HepG2 (cell line): ENCODE measurements around the gene DSTYK. TPM values are rescaled to one million over a fixed set of nuclear protein-coding genes. Genes with fewer than 3 reads are reported as not detected.
A peak's percentile ranks its signal among the peaks of the same experiment; 100 is the strongest.

Experiments
- GRHL1 ChIP-seq: sonication (generic); formaldehyde crosslinking; conservative IDR thresholded peaks from 2 replicates; pipeline ENCODE4 v1.8.0; 2022; ENCODE audit warnings: missing genetic modification reagents
- KAT8 ChIP-seq: IDR thresholded peaks from 2 replicates; pipeline ENCODE4 v1.6.1; 2016; ENCODE audit warnings: missing genetic modification reagents, missing compliant biosample characterization
- PAXIP1 ChIP-seq: sonication (generic); formaldehyde crosslinking; conservative IDR thresholded peaks from 2 replicates; pipeline ENCODE4 v1.4.0; 2020; ENCODE audit warnings: mild to moderate bottlenecking, missing genetic modification reagents, moderate library complexity
- PHF5A ChIP-seq: IDR thresholded peaks from one replicate; pipeline ENCODE4 v1.6.1; 2018; ENCODE audit warnings: low read depth, missing genetic modification reagents; ENCODE audit not compliant: unreplicated experiment
- ZFP41 ChIP-seq: sonication (generic); formaldehyde crosslinking; IDR thresholded peaks from 2 replicates; pipeline ENCODE4 v1.4.0; 2020; ENCODE audit warnings: mild to moderate bottlenecking, missing genetic modification reagents, borderline replicate concordance
- ZNF501 ChIP-seq: sonication (generic); formaldehyde crosslinking; IDR thresholded peaks from 2 replicates; pipeline ENCODE4 v1.5.1; 2020; ENCODE audit warnings: mild to moderate bottlenecking, moderate library complexity, missing genetic modification reagents
- ZNF781 ChIP-seq: sonication (generic); formaldehyde crosslinking; IDR thresholded peaks from 2 replicates; pipeline ENCODE4 v1.5.1; 2020; ENCODE audit warnings: borderline replicate concordance, mild to moderate bottlenecking, missing genetic modification reagents; ENCODE audit errors: not compliant biosample characterization
- polyA plus RNA-seq, 8 experiments: library from polyadenylated mRNA; depleted of rRNA in 3 of 8; stranded (reverse) in 7 of 8; unstranded in 1 of 8; fragments of >200 nt; fragmentation: Illumina TruSeq in 4 of 8; extraction: Trizol in 4 of 8; gene quantifications; 2 replicates each; pipeline versions ENCODE4 v1.2.1 to v1.2.3, GENCODE V29; 2011 to 2016; ENCODE audit warnings: low read depth in 4 of 8, missing spikeins in 1 of 8, mixed read lengths in 1 of 8; ENCODE audit not compliant: insufficient read depth in 1 of 8
- total RNA-seq, 5 experiments: library from RNA; depleted of rRNA; stranded (reverse); fragments of >200 nt; fragmentation: Illumina TruSeq; extraction: Trizol; gene quantifications; 2 replicates each; pipeline ENCODE4 v1.2.3, GENCODE V29; 2016; ENCODE audit warnings: low read depth in 1 of 5
- TF ChIP-seq, protein P1 (sequence below): sonication (generic); formaldehyde crosslinking; IDR thresholded peaks from 2 replicates; pipeline ENCODE4 v1.9.0; 2021; ENCODE audit warnings: mild to moderate bottlenecking, missing genetic modification reagents
- TF ChIP-seq, protein P2 (sequence below): sonication (generic); formaldehyde crosslinking; IDR thresholded peaks from 2 replicates; pipeline ENCODE4 v1.5.1; 2020; ENCODE audit warnings: missing genetic modification reagents, mild to moderate bottlenecking, borderline replicate concordance

The DSTYK gene
- total and polyA plus RNA-seq, 2 of the 13 experiments (the other 11 are each of a cell fraction or from before 2014, with no cell fraction given): 2.6 to 4.8 TPM

GRCh38 chr1:205211169-205211838 lies at the start of gene DSTYK (continued):
- TF ChIP-seq, protein P1, sequence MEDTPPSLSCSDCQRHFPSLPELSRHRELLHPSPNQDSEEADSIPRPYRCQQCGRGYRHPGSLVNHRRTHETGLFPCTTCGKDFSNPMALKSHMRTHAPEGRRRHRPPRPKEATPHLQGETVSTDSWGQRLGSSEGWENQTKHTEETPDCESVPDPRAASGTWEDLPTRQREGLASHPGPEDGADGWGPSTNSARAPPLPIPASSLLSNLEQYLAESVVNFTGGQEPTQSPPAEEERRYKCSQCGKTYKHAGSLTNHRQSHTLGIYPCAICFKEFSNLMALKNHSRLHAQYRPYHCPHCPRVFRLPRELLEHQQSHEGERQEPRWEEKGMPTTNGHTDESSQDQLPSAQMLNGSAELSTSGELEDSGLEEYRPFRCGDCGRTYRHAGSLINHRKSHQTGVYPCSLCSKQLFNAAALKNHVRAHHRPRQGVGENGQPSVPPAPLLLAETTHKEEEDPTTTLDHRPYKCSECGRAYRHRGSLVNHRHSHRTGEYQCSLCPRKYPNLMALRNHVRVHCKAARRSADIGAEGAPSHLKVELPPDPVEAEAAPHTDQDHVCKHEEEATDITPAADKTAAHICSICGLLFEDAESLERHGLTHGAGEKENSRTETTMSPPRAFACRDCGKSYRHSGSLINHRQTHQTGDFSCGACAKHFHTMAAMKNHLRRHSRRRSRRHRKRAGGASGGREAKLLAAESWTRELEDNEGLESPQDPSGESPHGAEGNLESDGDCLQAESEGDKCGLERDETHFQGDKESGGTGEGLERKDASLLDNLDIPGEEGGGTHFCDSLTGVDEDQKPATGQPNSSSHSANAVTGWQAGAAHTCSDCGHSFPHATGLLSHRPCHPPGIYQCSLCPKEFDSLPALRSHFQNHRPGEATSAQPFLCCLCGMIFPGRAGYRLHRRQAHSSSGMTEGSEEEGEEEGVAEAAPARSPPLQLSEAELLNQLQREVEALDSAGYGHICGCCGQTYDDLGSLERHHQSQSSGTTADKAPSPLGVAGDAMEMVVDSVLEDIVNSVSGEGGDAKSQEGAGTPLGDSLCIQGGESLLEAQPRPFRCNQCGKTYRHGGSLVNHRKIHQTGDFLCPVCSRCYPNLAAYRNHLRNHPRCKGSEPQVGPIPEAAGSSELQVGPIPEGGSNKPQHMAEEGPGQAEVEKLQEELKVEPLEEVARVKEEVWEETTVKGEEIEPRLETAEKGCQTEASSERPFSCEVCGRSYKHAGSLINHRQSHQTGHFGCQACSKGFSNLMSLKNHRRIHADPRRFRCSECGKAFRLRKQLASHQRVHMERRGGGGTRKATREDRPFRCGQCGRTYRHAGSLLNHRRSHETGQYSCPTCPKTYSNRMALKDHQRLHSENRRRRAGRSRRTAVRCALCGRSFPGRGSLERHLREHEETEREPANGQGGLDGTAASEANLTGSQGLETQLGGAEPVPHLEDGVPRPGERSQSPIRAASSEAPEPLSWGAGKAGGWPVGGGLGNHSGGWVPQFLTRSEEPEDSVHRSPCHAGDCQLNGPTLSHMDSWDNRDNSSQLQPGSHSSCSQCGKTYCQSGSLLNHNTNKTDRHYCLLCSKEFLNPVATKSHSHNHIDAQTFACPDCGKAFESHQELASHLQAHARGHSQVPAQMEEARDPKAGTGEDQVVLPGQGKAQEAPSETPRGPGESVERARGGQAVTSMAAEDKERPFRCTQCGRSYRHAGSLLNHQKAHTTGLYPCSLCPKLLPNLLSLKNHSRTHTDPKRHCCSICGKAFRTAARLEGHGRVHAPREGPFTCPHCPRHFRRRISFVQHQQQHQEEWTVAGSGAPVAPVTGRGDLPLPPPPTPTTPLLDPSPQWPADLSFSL (CRISPR knock-in tag): 0 out of 2 replicates have a peak, but pooled peaks have one; percentile 9
- TF ChIP-seq PHF5A: peak; percentile 66
- TF ChIP-seq PAXIP1 (CRISPR knock-in tag): peak; percentile 64
- no peak for TF ChIP-seq ZNF781 (CRISPR knock-in tag)
- TF ChIP-seq KAT8 (CRISPR knock-in tag): peak; percentile 94
- no peak for TF ChIP-seq GRHL1 (CRISPR knock-in tag)
- TF ChIP-seq, protein P2, sequence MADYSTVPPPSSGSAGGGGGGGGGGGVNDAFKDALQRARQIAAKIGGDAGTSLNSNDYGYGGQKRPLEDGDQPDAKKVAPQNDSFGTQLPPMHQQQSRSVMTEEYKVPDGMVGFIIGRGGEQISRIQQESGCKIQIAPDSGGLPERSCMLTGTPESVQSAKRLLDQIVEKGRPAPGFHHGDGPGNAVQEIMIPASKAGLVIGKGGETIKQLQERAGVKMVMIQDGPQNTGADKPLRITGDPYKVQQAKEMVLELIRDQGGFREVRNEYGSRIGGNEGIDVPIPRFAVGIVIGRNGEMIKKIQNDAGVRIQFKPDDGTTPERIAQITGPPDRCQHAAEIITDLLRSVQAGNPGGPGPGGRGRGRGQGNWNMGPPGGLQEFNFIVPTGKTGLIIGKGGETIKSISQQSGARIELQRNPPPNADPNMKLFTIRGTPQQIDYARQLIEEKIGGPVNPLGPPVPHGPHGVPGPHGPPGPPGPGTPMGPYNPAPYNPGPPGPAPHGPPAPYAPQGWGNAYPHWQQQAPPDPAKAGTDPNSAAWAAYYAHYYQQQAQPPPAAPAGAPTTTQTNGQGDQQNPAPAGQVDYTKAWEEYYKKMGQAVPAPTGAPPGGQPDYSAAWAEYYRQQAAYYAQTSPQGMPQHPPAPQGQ (CRISPR knock-in tag): no peak; the same call in 1 of the 2 replicates
- peak; percentile 87; the same call in 1 of the 2 replicates for TF ChIP-seq ZFP41 (CRISPR knock-in tag)
- peak; percentile 94 for TF ChIP-seq ZNF501 (CRISPR knock-in tag)
